Spinal cord (tissue), 10 donors: ENCODE data around the gene VRK1. TPM values are rescaled to one million over a fixed set of nuclear protein-coding genes. Genes with fewer than 3 reads are reported as not detected.

Source experiments
- DNase-seq, 6 donors: peaks; one replicate each; pipeline versions ENCODE4 v3.0.0 to v3.0.0-alpha.2; 2013 to 2015; ENCODE audit warnings: low spot score in 6 of 6, low read depth in 4 of 6
- H3K27ac ChIP-seq: one replicate; pipeline ENCODE4 v1.5.1; 2013; ENCODE audit warnings: low read depth, low read length, control low read depth
- H3K27me3 ChIP-seq: one replicate; pipeline ENCODE4 v1.6.1; 2013; ENCODE audit warnings: low read length; ENCODE audit not compliant: control insufficient read depth, insufficient read depth
- H3K36me3 ChIP-seq: one replicate; pipeline ENCODE4 v1.6.1; 2013; ENCODE audit warnings: low read length; ENCODE audit not compliant: control insufficient read depth, insufficient read depth
- H3K4me1 ChIP-seq: one replicate; pipeline ENCODE4 v1.6.1; 2013; ENCODE audit warnings: low read length; ENCODE audit not compliant: control insufficient read depth, insufficient read depth
- H3K4me3 ChIP-seq: one replicate; pipeline ENCODE4 v1.5.1; 2013; ENCODE audit warnings: low read depth, low read length, control low read depth
- H3K9me3 ChIP-seq: one replicate; pipeline ENCODE4 v1.6.1; 2013; ENCODE audit warnings: low read length; ENCODE audit not compliant: control insufficient read depth, insufficient read depth
- WGBS: methylation state at CpG from one replicate; pipeline ENCODE4 v1.1.5; 2013; ENCODE audit warnings: missing lambda C conversion rate; ENCODE audit not compliant: insufficient coverage; 5-methylcytosine and 5-hydroxymethylcytosine counted together
- polyA plus RNA-seq, 2 donors: library from polyadenylated mRNA; unstranded; fragments of 120-200 nt; gene quantifications; one replicate each; pipeline ENCODE4 v1.2.1, GENCODE V29; 2013; ENCODE audit not compliant: insufficient read length in 2 of 2
- total RNA-seq, 2 donors: library from RNA; depleted of rRNA in 1 of 2; stranded (reverse); fragments of 120-200 nt in 1 of 2; fragments of >200 nt in 1 of 2; gene quantifications; one replicate each; pipeline versions ENCODE4 v1.2.3 to v1.2.4, GENCODE V29; 2013 to 2014
- donor health status: healthy.

VRK1 gene
- total and polyA plus RNA-seq, 4 donors, result 14.5 to 41.0 (median 18.3) TPM

GRCh38 chr14:96905065-96905464 lies 107.9 kb downstream of the VRK1 start:
- no peaks in the 10 kb centered on the region for H3K4me1 ChIP-seq
- H3K4me3 ChIP-seq, result no peak overlapping the region
- H3K27ac ChIP-seq, result no peak overlapping the region
- H3K36me3 ChIP-seq, result no peaks in the 10 kb centered on the region
- H3K27me3 ChIP-seq, result no peaks in the 10 kb centered on the region
- no CpG with 5 or more reads among the region's 1 CpG for WGBS
- H3K9me3 ChIP-seq, result peaks cover 2% of the 10 kb centered on the region
- DNase-seq, result no peak

GRCh38 chr14:96905825-96906224 lies 108.6 kb downstream of the VRK1 start:
- Histone ChIP-seq H3K27me3 (no peaks in the 10 kb centered on the region), H3K4me1 (no peaks in the 10 kb centered on the region), H3K4me3 (no peak overlapping the region), H3K36me3 (no peaks in the 10 kb centered on the region), H3K27ac (no peak overlapping the region), H3K9me3 (peaks cover 2% of the 10 kb centered on the region)
- DNase-seq, result peak in 1 of 6 donors; percentile 3
- 83% methylated on average over 3 of the region's 3 CpGs for WGBS

- H3K27ac ChIP-seq, result no peak overlapping the region
- no CpG with 5 or more reads among the region's 1 CpG for WGBS
These were observed 109.3 kb downstream of the VRK1 start for GRCh38 chr14:96906434-96906833.

GRCh38 chr14:96909841-96910364 lies 112.7 kb downstream of the VRK1 start:
- no peak overlapping the region for H3K4me3 ChIP-seq
- WGBS, result no CpG with 5 or more reads among the region's 1 CpG
- no peak for DNase-seq
- no peak overlapping the region for H3K27ac ChIP-seq
- H3K9me3 ChIP-seq, result peaks cover 2% of the 10 kb centered on the region
- H3K4me1 ChIP-seq, result no peaks in the 10 kb centered on the region
- no peaks in the 10 kb centered on the region for H3K36me3 ChIP-seq
- no peaks in the 10 kb centered on the region for H3K27me3 ChIP-seq

More at GRCh38 chr14:96906434-96906833, 109.3 kb downstream of the VRK1 start:
- no peaks in the 10 kb centered on the region for H3K27me3 ChIP-seq
- no peak for DNase-seq
- H3K9me3 ChIP-seq, result peaks cover 2% of the 10 kb centered on the region
- no peaks in the 10 kb centered on the region for H3K4me1 ChIP-seq
- no peaks in the 10 kb centered on the region for H3K36me3 ChIP-seq
- no peak overlapping the region for H3K4me3 ChIP-seq

GRCh38 chr14:96911499-96912149 lies 114.4 kb downstream of the VRK1 start:
- H3K9me3 ChIP-seq, result peaks cover 2% of the 10 kb centered on the region
- no peak overlapping the region for H3K4me3 ChIP-seq
- H3K27me3 ChIP-seq, result no peaks in the 10 kb centered on the region
- no peak for DNase-seq
- no peaks in the 10 kb centered on the region for H3K4me1 ChIP-seq
- H3K27ac ChIP-seq, result peak overlapping the region; percentile 10
- 77% methylated on average over 4 of the region's 6 CpGs for WGBS
- H3K36me3 ChIP-seq, result no peaks in the 10 kb centered on the region

GRCh38 chr14:96914571-96915128 lies 117.5 kb downstream of the VRK1 start:
- no peaks in the 10 kb centered on the region for H3K27me3 ChIP-seq
- H3K9me3 ChIP-seq, result peaks cover 2% of the 10 kb centered on the region
- no CpG with 5 or more reads among the region's 5 CpGs for WGBS
- no peaks in the 10 kb centered on the region for H3K4me1 ChIP-seq
- H3K36me3 ChIP-seq, result no peaks in the 10 kb centered on the region
- no peak overlapping the region for H3K4me3 ChIP-seq
- DNase-seq, result peak in 1 of 6 donors; percentile 79
- H3K27ac ChIP-seq, result no peak overlapping the region

- no peak for DNase-seq
- Histone ChIP-seq H3K9me3 (no peaks in the 10 kb centered on the region), H3K36me3 (no peaks in the 10 kb centered on the region), H3K27ac (no peak overlapping the region), H3K27me3 (no peaks in the 10 kb centered on the region), H3K4me1 (no peaks in the 10 kb centered on the region), H3K4me3 (no peak overlapping the region)
- 95% methylated on average over 4 of the region's 4 CpGs for WGBS
These were observed 118.3 kb downstream of the VRK1 start for GRCh38 chr14:96915478-96915877.

GRCh38 chr14:96916751-96917150 lies 119.6 kb downstream of the VRK1 start:
- WGBS, result 100% methylated on average over 1 of the region's 1 CpG
- no peaks in the 10 kb centered on the region for H3K36me3 ChIP-seq
- H3K27ac ChIP-seq, result no peak overlapping the region
- H3K27me3 ChIP-seq, result no peaks in the 10 kb centered on the region
- no peaks in the 10 kb centered on the region for H3K4me1 ChIP-seq
- no peaks in the 10 kb centered on the region for H3K9me3 ChIP-seq
- no peak for DNase-seq
- no peak overlapping the region for H3K4me3 ChIP-seq

- DNase-seq, result no peak
- Histone ChIP-seq H3K4me1 (no peaks in the 10 kb centered on the region), H3K4me3 (no peak overlapping the region), H3K27me3 (no peaks in the 10 kb centered on the region), H3K9me3 (no peaks in the 10 kb centered on the region), H3K36me3 (no peaks in the 10 kb centered on the region), H3K27ac (no peak overlapping the region)
- WGBS, result 29% methylated on average over 7 of the region's 7 CpGs
These were observed 120.3 kb downstream of the VRK1 start for GRCh38 chr14:96917442-96917963.

GRCh38 chr14:96920023-96920422 lies 122.8 kb downstream of the VRK1 start:
- WGBS, result 87% methylated on average over 3 of the region's 3 CpGs
- no peak for DNase-seq
- H3K27ac ChIP-seq, result no peak overlapping the region

More at GRCh38 chr14:96920023-96920422, 122.8 kb downstream of the VRK1 start:
- Histone ChIP-seq H3K27me3 (no peaks in the 10 kb centered on the region), H3K36me3 (no peaks in the 10 kb centered on the region), H3K4me3 (no peak overlapping the region), H3K4me1 (peaks cover 3% of the 10 kb centered on the region), H3K9me3 (no peaks in the 10 kb centered on the region)
